ENCODE measurements around the gene AP3B1. TPM values are rescaled to one million over a fixed set of nuclear protein-coding genes. Genes with fewer than 3 reads are reported as not detected.

Gene AP3B1
- total RNA-seq, 1 experiment from 2014 or later: 50.3 TPM

DNA sequence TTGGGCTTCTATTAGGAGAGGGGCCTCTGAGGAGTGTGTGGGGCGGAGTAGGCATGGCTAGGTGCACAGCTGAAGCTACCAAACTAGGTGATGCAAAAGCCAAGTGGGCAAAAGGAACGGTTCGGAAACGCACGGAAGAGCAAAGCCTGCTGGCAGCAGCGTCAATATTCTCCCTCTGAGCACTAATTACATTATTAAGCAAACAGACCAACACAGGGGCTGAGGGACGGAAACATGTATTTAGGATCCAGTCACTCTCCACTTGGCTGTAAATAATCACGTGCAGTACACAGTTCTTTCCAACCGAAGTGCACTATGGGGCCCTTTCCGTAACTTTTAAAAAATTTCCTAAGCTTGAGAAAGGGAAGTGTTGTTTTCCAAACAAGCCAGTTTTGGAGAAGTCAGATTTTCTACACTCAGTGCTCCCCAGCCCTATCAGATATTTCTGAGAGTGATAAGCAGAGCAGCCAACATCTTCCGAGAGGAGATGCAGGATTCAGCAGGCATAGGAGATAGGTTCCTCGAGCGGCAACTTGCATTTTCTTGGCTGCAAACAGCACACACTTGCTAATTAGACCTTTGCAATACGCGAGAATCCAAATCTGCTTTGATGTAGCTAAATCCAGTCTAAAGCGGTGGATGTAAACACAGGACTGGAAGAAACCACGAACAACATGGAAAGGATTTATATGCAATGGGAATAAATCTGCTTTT lies 301.2 kb downstream of the AP3B1 start (continued):
- TF ChIP-seq, protein P1, sequence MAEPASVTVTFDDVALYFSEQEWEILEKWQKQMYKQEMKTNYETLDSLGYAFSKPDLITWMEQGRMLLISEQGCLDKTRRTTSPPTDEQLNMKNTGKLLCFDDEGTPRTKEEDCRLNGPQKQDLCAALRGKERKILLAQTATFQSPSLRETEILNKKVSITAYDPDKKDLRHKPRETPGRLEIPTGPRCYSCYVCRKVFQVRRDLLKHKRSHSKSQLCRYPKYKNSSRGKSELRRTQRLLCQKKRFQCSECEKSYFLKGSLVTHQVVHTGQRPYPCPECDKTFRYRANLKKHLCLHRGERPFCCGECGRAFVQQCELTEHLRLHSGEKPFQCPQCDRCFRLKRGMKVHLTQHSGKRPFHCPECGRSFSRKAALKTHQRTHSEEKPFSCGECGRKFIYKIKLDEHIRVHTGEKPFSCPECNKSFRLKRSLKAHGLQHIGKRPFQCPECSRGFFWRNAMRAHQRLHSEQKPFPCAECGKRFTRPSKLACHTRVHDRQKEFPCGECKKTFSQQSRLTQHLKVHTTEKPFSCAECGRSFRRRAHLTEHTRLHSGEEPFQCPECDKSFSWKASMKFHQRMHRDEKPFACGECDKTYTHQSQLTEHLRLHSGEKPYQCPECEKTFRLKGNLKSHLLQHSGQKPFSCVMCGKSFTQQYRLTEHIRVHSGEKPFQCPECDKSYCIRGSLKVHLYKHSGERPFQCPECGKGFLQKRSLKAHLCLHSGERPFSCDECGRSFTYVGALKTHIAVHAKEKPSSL (CRISPR knock-in tag; conservative IDR thresholded peaks at IDR 0.05): no peak
- TF ChIP-seq SMAD3 (CRISPR knock-in tag; IDR thresholded peaks at IDR 0.05; ENCODE audit: borderline replicate concordance) (no peak), ZNF219 (CRISPR knock-in tag; IDR thresholded peaks at IDR 0.05; ENCODE audit: borderline replicate concordance) (no peak), ZNF232 (CRISPR knock-in tag; IDR thresholded peaks at IDR 0.05) (no peak)
- TF ChIP-seq, protein P2, sequence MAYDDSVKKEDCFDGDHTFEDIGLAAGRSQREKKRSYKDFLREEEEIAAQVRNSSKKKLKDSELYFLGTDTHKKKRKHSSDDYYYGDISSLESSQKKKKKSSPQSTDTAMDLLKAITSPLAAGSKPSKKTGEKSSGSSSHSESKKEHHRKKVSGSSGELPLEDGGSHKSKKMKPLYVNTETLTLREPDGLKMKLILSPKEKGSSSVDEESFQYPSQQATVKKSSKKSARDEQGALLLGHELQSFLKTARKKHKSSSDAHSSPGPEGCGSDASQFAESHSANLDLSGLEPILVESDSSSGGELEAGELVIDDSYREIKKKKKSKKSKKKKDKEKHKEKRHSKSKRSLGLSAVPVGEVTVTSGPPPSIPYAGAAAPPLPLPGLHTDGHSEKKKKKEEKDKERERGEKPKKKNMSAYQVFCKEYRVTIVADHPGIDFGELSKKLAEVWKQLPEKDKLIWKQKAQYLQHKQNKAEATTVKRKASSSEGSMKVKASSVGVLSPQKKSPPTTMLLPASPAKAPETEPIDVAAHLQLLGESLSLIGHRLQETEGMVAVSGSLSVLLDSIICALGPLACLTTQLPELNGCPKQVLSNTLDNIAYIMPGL (CRISPR knock-in tag; IDR thresholded peaks at IDR 0.05): no peak
- TF ChIP-seq, protein P3, sequence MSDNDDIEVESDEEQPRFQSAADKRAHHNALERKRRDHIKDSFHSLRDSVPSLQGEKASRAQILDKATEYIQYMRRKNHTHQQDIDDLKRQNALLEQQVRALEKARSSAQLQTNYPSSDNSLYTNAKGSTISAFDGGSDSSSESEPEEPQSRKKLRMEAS (CRISPR knock-in tag; IDR thresholded peaks at IDR 0.05): no peak
- TF ChIP-seq, protein P4, sequence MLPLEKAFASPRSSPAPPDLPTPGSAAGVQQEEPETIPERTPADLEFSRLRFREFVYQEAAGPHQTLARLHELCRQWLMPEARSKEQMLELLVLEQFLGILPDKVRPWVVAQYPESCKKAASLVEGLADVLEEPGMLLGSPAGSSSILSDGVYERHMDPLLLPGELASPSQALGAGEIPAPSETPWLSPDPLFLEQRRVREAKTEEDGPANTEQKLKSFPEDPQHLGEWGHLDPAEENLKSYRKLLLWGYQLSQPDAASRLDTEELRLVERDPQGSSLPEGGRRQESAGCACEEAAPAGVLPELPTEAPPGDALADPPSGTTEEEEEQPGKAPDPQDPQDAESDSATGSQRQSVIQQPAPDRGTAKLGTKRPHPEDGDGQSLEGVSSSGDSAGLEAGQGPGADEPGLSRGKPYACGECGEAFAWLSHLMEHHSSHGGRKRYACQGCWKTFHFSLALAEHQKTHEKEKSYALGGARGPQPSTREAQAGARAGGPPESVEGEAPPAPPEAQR (CRISPR knock-in tag; IDR thresholded peaks at IDR 0.05): no peak
- TF ChIP-seq, protein P5, sequence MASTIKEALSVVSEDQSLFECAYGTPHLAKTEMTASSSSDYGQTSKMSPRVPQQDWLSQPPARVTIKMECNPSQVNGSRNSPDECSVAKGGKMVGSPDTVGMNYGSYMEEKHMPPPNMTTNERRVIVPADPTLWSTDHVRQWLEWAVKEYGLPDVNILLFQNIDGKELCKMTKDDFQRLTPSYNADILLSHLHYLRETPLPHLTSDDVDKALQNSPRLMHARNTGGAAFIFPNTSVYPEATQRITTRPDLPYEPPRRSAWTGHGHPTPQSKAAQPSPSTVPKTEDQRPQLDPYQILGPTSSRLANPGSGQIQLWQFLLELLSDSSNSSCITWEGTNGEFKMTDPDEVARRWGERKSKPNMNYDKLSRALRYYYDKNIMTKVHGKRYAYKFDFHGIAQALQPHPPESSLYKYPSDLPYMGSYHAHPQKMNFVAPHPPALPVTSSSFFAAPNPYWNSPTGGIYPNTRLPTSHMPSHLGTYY (CRISPR knock-in tag; IDR thresholded peaks at IDR 0.05): no peak
- TF ChIP-seq, protein P6, sequence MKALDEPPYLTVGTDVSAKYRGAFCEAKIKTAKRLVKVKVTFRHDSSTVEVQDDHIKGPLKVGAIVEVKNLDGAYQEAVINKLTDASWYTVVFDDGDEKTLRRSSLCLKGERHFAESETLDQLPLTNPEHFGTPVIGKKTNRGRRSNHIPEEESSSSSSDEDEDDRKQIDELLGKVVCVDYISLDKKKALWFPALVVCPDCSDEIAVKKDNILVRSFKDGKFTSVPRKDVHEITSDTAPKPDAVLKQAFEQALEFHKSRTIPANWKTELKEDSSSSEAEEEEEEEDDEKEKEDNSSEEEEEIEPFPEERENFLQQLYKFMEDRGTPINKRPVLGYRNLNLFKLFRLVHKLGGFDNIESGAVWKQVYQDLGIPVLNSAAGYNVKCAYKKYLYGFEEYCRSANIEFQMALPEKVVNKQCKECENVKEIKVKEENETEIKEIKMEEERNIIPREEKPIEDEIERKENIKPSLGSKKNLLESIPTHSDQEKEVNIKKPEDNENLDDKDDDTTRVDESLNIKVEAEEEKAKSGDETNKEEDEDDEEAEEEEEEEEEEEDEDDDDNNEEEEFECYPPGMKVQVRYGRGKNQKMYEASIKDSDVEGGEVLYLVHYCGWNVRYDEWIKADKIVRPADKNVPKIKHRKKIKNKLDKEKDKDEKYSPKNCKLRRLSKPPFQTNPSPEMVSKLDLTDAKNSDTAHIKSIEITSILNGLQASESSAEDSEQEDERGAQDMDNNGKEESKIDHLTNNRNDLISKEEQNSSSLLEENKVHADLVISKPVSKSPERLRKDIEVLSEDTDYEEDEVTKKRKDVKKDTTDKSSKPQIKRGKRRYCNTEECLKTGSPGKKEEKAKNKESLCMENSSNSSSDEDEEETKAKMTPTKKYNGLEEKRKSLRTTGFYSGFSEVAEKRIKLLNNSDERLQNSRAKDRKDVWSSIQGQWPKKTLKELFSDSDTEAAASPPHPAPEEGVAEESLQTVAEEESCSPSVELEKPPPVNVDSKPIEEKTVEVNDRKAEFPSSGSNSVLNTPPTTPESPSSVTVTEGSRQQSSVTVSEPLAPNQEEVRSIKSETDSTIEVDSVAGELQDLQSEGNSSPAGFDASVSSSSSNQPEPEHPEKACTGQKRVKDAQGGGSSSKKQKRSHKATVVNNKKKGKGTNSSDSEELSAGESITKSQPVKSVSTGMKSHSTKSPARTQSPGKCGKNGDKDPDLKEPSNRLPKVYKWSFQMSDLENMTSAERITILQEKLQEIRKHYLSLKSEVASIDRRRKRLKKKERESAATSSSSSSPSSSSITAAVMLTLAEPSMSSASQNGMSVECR (CRISPR knock-in tag; IDR thresholded peaks at IDR 0.05; ENCODE audit: borderline replicate concordance): no peak

DNA sequence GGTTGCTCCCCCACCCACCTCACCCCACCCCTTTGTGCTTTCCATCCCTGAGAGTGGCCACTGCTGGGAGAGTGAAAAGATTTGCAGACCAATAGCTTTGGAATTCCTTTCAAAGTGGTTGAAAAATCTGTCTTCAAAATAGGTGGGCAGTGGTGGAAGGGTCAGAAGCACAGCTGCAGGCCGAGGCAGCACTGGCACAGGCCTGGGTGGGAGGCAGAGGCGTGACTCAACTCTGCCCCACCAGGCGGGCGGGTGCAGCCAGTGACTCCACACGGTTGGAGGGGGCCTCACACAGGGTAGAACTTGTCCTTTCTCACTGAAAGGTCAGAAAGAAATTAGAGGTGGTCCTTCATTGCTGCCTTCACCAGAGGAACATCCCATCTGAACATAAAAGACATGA lies 303.4 kb downstream of the AP3B1 start:
- CTCF ChIA-PET: interaction anchor here (0.6 to 1.6 kb wide), 4 partner anchors 9 to 467 kb away, joined by 3 to 6 read pairs (median 3); no protein-coding TSS in a partner anchor
- peak overlapping the region; percentile 53; the same call in 1 of the 2 replicates for H3K27ac Mint-ChIP-seq
- no peaks in the 10 kb centered on the region for H3K36me3 Mint-ChIP-seq
- POLR2A ChIA-PET: no interaction called here
- DNase-seq (ENCODE audit: low spot score): no peak
- H3K4me3 Mint-ChIP-seq: no peak overlapping the region
- peaks cover 60% of the 10 kb centered on the region for H3K4me1 Mint-ChIP-seq
- H3K9me3 Mint-ChIP-seq: no peaks in the 10 kb centered on the region
- ATAC-seq: peak; percentile 71
- H3K27me3 Mint-ChIP-seq (ENCODE audit: low read depth): peaks cover 51% of the 10 kb centered on the region
- no peak for TF ChIP-seq GRHL2 (CRISPR knock-in tag; IDR thresholded peaks at IDR 0.05; ENCODE audit: insufficient replicate concordance, severe bottlenecking)
- TF ChIP-seq ZNF121 (CRISPR knock-in tag; IDR thresholded peaks at IDR 0.05): no peak
- TF ChIP-seq, protein P7, sequence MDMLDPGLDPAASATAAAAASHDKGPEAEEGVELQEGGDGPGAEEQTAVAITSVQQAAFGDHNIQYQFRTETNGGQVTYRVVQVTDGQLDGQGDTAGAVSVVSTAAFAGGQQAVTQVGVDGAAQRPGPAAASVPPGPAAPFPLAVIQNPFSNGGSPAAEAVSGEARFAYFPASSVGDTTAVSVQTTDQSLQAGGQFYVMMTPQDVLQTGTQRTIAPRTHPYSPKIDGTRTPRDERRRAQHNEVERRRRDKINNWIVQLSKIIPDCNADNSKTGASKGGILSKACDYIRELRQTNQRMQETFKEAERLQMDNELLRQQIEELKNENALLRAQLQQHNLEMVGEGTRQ (CRISPR knock-in tag; IDR thresholded peaks at IDR 0.05): no peak
- TF ChIP-seq NR3C1 (CRISPR knock-in tag; conservative IDR thresholded peaks at IDR 0.05; ENCODE audit: low read depth): no peak
- no peak for TF ChIP-seq SOX15 (CRISPR knock-in tag; IDR thresholded peaks at IDR 0.05)
- TF ChIP-seq, protein P8, sequence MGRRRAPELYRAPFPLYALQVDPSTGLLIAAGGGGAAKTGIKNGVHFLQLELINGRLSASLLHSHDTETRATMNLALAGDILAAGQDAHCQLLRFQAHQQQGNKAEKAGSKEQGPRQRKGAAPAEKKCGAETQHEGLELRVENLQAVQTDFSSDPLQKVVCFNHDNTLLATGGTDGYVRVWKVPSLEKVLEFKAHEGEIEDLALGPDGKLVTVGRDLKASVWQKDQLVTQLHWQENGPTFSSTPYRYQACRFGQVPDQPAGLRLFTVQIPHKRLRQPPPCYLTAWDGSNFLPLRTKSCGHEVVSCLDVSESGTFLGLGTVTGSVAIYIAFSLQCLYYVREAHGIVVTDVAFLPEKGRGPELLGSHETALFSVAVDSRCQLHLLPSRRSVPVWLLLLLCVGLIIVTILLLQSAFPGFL (CRISPR knock-in tag; IDR thresholded peaks at IDR 0.05; ENCODE audit: borderline replicate concordance): no peak
- TF ChIP-seq, protein P9, sequence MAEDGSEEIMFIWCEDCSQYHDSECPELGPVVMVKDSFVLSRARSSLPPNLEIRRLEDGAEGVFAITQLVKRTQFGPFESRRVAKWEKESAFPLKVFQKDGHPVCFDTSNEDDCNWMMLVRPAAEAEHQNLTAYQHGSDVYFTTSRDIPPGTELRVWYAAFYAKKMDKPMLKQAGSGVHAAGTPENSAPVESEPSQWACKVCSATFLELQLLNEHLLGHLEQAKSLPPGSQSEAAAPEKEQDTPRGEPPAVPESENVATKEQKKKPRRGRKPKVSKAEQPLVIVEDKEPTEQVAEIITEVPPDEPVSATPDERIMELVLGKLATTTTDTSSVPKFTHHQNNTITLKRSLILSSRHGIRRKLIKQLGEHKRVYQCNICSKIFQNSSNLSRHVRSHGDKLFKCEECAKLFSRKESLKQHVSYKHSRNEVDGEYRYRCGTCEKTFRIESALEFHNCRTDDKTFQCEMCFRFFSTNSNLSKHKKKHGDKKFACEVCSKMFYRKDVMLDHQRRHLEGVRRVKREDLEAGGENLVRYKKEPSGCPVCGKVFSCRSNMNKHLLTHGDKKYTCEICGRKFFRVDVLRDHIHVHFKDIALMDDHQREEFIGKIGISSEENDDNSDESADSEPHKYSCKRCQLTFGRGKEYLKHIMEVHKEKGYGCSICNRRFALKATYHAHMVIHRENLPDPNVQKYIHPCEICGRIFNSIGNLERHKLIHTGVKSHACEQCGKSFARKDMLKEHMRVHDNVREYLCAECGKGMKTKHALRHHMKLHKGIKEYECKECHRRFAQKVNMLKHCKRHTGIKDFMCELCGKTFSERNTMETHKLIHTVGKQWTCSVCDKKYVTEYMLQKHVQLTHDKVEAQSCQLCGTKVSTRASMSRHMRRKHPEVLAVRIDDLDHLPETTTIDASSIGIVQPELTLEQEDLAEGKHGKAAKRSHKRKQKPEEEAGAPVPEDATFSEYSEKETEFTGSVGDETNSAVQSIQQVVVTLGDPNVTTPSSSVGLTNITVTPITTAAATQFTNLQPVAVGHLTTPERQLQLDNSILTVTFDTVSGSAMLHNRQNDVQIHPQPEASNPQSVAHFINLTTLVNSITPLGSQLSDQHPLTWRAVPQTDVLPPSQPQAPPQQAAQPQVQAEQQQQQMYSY (CRISPR knock-in tag; IDR thresholded peaks at IDR 0.05): no peak
